Inflammatory macrophage treated with lipopolysaccharide for 1 hour (primary cell): ENCODE results near the gene PODXL2.
A peak's percentile ranks its signal among the peaks of the same experiment; 100 is the strongest.
"Not testable (repeated sequence)": the region's sequence is repeated elsewhere in the genome, so short reads cannot be mapped to it uniquely, and the experiment has no call there.

Source experiments
- DNase-seq, 2 donors: peaks; one replicate each; pipeline ENCODE4 v3.0.0-alpha.2; 2020 to 2022

The PODXL2 gene

DNA sequence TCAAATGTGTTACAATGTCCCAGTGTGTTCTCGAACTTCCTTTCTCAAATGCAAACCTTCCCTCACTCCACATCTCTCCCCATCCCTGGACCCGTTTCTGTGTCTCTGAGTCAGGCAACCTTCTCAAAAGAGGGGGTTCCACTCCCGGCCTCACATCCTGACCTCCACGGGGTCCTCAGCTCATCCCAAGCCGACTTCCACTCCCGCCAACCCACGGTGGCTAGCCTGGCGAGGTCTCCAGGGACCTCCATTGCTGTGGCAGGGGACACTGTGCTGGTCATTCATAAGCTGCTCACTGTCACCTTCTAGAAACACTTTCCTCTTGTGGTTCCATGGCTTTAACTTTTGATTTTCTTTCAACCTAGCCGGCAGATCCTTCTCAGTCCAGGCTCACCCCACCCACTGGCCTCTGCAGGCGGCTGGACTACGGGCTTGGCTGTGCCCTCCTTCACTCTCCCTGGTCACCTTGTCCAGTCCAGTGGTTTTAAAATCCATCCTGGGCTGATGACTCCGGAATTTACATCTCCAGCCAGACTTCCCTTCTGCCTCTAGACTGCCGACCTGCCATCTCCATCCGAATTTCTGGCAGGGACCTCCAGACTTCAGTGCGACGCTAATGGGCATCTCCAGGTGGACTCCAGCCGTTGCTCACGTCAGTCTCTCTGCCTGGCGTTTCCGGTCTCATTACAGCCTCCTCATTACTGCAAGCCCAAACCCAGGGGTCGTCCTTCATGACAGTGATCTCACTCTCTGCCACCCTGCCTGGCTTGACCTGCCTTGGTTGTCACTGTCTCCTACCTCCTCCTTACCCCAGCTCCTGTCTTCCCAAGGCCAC, 63.7 kb downstream of the PODXL2 start:
- no peak for DNase-seq

GRCh38 chr3:127693336-127693843, 64.4 kb downstream of the PODXL2 start:
- no peak for DNase-seq

- peak in 1 of 2 donors; percentile 20 for DNase-seq
Measured at GRCh38 chr3:127694467-127695215, 65.7 kb downstream of the PODXL2 start.

DNA sequence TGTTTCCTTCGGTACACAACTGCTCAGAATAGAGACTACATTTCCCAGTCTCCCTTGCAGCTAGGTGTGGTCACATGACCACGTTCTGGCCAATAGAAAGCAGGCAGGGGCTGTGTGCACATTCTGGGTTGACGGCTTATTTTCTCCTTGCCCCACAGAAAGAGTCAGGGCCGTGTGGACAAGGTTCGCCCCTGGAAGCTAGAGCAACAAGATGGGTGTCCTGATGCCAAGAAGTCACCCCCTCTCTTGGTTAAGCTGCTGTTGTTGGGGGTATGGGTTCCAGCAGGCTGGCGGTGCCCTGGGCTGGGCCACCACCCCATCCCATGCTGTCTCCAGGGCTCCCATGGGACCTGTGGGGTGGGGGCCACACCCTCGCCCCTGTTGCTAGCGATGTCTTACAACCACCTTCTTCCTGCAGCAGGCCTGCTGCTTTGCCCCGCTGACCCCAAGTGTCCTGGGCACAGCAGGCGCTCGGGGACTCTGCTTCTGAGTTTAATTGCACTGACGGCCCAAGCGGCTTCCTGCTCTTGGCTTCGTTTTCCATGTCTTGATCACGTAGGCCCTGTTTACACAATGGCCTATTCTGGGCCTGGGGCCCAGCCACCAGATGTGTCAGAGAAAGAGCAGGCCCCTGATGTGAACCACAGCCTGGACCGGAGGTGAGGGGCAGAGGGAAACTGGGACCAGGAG, 68.7 kb downstream of the PODXL2 start:
- DNase-seq: peak; percentile 40 to 49

DNA sequence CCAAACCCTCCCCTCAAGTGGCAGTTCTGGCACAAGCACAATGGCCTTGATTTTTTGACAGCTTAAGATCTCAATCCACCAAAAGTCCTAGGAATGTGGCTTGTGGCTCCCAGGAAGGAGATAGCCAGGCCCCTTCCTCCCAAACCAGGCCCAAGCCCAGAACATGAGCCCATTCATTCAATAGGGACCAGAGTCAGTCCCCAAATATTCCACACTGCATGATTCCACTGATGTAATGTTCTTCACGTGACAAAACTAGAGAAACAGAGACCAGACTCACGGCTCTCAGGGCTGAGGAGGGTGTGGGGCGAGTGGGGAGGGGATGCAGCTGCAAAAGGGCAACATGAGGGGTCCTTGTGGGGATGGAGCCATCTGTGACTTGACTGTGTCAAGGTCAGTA, 69.3 kb downstream of the PODXL2 start:
- no peak for DNase-seq

GRCh38 chr3:127698691-127699415, 69.9 kb downstream of the PODXL2 start:
- no peak for DNase-seq

GRCh38 chr3:127699416-127700300, 70.7 kb downstream of the PODXL2 start:
- no peak for DNase-seq

- no peak for DNase-seq
Measured at GRCh38 chr3:127700406-127700805, 71.4 kb downstream of the PODXL2 start.

DNA sequence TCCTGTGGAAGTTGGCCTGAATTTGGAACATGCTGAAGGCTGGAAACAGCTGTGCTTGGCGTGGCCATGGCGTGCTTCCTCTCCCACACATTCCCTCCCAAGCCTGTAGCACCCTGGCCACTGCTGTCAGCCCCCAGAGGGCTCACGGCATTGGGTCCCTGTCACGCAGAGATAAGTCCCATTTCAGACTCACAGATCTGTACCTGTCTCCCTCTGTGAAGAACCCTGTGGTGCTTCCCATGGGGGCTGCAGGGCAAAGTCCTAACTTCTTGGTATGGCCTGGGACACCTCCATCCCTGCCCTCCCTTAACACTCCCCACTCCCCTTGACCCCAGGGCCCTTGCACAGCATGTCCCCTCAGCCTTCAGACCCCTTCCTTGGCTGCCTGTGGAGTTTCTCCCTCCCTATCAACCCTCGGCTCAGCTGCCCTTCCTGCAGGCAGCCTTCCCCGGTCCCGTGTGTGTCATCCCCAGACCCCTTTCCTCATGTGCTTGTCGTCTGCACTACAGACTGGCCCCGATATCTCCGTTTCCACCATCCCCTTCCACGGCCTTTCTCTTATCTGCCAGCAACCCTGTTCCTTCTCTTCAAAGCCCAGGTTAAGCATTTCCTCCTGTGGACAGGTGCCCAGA, 72.4 kb downstream of the PODXL2 start:
- no peak for DNase-seq

GRCh38 chr3:127702151-127702578, 73.2 kb downstream of the PODXL2 start:
- no peak for DNase-seq

DNA sequence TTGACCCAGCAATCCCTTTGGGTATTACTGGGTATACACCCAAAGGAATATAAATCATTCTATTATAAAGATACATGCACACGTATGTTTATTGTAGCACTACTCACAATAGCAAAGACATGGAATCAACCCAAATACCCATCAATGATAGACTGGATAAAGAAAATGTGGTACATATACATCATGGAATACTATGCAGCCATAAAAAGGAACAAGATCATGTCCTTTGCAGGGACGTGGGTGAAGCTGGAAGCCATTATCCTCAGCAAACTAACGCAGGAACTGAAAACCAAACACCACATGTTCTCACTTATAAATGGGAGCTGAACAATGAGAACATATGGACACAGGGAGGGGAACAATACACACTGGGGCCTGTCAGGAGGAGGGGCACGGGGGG, 75.9 kb downstream of the PODXL2 start:
- not testable (repeated sequence) for DNase-seq

DNA sequence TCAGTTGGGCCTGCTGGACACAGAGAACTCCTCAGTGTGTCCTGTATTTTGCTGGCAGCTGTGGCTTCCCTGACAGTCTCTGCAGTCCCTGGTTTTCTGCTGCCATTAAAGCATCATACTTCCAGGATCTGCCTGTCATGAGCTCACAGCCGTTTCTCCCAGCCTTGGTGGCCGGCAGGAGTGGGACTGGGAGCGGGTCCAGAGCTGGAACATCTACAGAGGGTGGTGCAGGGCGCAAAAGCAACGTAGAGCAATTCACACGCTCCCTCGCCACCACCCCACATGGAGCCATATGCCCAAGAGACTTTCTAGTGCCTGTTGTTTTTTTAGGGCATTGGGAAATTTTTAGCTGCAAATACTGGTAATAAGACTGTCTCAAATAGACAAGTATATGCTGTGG, 77.3 kb downstream of the PODXL2 start:
- DNase-seq: no peak

DNA sequence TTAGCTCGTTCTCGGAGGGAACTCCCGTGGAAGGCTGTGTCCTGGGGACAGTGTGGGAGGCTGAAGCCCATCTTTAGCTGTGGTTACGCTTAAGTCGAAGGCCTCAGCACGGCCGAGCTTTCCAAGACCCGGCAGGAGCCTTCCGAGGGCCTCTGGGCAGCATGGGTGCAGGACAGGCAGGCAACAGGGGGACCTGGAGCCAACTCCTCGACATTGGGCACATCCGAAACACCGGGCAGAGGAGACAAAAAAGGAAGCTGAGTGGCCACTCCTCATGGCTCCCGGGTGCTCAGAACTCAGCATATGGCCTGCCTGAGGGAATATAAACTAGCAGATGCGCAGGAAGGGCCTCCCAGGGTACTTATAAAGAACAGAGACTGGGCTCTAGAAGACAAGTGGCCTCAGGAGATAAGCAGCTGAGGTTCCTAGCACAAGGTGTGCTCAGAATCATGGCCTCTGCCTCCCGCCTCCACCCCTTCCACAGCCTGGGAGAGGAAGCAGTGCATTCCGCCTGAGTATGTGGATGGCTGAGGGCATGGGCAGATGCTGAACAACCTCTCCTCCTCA, 77.9 kb downstream of the PODXL2 start:
- DNase-seq: no peak

- no peak for DNase-seq
Measured at GRCh38 chr3:127707851-127708411, 78.9 kb downstream of the PODXL2 start.

DNA sequence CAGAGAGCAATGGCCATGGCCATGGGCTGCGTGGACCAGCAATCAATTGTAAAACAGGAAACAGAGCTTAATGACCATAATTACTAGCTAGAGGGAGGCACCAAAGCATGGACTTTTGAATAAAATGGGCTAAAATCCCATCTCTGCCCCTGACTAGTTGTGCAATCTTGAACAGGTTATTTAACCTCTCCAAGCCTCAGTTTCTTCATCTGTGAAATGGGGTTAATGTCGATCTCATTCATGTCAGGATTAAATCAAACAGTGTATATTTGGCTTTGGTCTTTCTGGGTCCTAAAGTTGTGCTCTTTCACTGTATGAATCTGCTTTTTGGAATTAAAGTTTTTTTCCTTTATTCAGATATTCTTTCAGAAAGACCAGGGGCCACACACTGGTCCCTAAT, 79.9 kb downstream of the PODXL2 start:
- DNase-seq: no peak

- DNase-seq: no peak
Measured at GRCh38 chr3:127709320-127710060, 80.5 kb downstream of the PODXL2 start.

GRCh38 chr3:127710155-127710941, 81.4 kb downstream of the PODXL2 start:
- DNase-seq: no peak

GRCh38 chr3:127711021-127711695, 82.2 kb downstream of the PODXL2 start:
- no peak for DNase-seq
